Measurements from ENCODE around the gene PSMG2. TPM values are rescaled to one million over a fixed set of nuclear protein-coding genes. Genes with fewer than 3 reads are reported as not detected.
A peak's percentile ranks its signal among the peaks of the same experiment; 100 is the strongest.

Gene PSMG2
- total and polyA plus RNA-seq, 2 experiments from 2014 or later: 47.2 to 82.2 TPM

DNA sequence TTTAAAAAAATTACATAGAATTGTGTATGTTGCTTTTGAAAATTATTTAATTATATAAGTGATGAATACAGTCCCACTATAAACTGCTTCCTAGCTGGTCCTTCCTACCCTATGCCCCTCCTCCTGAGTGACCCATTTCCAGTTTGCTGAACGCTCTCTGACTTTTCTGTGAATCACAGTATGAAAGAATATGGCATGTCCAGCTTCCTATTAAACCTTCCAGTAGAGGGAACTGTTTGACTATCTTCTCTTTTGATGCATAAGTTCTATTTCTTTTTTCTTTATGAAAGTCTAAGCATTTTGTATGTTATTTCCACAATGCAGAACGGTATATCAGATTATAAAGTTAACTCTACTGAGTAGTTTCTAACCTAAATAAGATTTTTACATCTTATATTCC is 41.3 kb downstream of the PSMG2 start:
- Histone ChIP-seq H3K4me1 (ENCODE audit: low read depth) (no peaks in the 10 kb centered on the region), H3K9me3 (ENCODE audit: low read depth) (no peaks in the 10 kb centered on the region), H3K4me3 (no peak overlapping the region), H3K36me3 (no peaks in the 10 kb centered on the region), H3K27me3 (no peaks in the 10 kb centered on the region), H3K27ac (no peak overlapping the region)
- TF ChIP-seq, protein P1, sequence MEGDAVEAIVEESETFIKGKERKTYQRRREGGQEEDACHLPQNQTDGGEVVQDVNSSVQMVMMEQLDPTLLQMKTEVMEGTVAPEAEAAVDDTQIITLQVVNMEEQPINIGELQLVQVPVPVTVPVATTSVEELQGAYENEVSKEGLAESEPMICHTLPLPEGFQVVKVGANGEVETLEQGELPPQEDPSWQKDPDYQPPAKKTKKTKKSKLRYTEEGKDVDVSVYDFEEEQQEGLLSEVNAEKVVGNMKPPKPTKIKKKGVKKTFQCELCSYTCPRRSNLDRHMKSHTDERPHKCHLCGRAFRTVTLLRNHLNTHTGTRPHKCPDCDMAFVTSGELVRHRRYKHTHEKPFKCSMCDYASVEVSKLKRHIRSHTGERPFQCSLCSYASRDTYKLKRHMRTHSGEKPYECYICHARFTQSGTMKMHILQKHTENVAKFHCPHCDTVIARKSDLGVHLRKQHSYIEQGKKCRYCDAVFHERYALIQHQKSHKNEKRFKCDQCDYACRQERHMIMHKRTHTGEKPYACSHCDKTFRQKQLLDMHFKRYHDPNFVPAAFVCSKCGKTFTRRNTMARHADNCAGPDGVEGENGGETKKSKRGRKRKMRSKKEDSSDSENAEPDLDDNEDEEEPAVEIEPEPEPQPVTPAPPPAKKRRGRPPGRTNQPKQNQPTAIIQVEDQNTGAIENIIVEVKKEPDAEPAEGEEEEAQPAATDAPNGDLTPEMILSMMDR (IDR thresholded peaks at IDR 0.05; ENCODE audit: low read depth, low read length): peak; percentile 67
- peak; percentile 33 to 83 for DNase-seq (ENCODE audit: low read depth in 1 of 2, low spot score in 1 of 2)

DNA sequence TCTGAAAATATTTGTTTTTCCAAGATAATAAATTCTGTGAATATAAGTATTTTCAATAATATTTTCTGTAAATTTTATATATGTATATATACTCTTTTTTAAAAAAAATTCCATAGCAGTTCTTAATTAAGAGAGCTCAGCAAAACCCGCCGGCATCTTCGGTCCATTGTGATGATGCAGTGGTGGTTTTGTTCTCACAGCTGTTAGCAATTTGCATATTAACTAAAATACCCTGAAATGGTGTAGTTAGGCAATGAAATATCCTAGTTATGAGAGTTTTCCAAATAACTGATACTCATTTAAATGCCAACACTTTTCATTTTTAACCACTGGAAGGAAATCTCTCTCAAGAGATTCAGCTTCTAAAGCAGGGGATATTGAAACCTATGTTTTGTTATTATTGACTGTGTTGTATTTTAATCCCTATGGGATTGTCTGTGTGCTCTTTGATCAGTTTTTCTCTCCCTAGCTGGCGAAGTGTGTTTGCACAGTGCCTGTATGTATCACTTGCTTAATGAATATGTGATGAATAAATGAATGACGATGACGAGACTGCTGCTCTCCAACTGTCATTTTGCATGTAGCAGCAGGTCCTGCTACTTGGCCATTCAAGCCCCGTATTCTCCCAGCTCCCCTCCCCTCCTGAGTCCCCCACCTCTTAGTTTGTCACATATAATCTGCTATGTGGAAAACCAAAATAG is 42.4 kb downstream of the PSMG2 start:
- Histone ChIP-seq H3K9me3 (ENCODE audit: low read depth) (no peaks in the 10 kb centered on the region), H3K4me1 (ENCODE audit: low read depth) (no peaks in the 10 kb centered on the region), H3K27me3 (no peaks in the 10 kb centered on the region), H3K27ac (no peak overlapping the region), H3K4me3 (no peak overlapping the region), H3K36me3 (no peaks in the 10 kb centered on the region)
- no peak for DNase-seq (ENCODE audit: low read depth in 1 of 2, low spot score in 1 of 2)
- TF ChIP-seq, protein P1 (IDR thresholded peaks at IDR 0.05; ENCODE audit: low read depth, low read length): no peak

DNA sequence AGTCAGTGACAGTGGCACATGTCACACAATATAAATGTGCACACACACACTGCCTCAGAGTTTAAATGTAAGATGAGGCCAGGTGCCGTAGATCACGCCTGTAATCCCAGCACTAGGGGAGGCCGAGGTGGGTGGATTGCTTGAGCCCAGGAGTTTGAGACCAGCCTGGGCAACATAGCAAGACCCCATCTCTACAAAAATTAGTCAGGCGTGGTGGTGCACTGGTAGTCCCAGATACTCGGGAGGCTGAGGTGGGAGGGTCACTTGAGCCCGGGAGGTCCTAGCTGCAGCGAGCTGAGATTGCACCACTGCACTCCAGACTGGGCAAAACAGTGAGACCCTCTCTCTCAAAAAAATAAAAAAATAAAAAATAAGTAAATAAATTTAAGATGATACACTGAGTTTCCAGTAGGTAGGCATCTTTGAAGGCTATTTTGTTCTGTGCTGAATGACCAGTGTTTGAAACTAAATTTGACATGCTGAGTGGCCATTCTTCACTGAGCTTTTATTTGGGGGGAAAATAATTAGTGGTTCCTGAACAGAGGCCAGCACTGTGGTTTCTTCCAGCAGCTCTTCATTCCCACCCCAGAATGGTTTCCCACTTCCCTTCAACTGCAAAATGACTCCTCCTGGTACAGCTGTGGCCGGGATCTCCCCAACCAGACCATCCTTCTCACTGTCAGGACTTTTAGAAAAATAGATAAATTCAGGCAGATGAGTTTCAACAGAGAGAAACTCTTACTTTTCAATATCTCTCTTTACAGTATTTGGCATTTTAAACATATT is 44.9 kb downstream of the PSMG2 start:
- Histone ChIP-seq H3K36me3 (no peaks in the 10 kb centered on the region), H3K9me3 (ENCODE audit: low read depth) (no peaks in the 10 kb centered on the region), H3K27ac (no peak overlapping the region), H3K4me1 (ENCODE audit: low read depth) (no peaks in the 10 kb centered on the region), H3K4me3 (no peak overlapping the region), H3K27me3 (no peaks in the 10 kb centered on the region)
- DNase-seq (ENCODE audit: low read depth in 1 of 2, low spot score in 1 of 2): peak in 1 of 2 donors; percentile 11
- TF ChIP-seq, protein P1 (IDR thresholded peaks at IDR 0.05; ENCODE audit: low read depth, low read length): no peak

DNA sequence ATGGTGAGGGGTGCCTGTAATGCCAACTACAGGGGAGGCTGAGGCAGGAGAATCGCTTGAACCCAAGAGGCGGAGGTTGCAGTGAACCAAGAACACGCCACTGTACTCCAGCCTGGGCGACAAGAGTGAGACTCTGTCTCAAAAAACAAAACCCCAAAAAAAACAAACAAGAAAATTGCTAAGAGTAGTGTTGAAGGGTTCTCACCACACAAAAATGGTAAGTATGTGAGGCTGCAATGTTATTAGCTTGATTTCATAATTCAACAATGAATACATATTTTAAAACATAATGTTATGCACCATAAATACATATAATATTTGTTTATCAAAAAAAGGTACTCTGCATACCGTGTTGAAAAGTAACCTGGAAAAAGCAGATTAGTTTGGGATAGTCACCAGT is 45.8 kb downstream of the PSMG2 start:
- TF ChIP-seq, protein P1 (IDR thresholded peaks at IDR 0.05; ENCODE audit: low read depth, low read length): no peak
- H3K27ac ChIP-seq: no peak overlapping the region
- no peaks in the 10 kb centered on the region for H3K9me3 ChIP-seq (ENCODE audit: low read depth)
- H3K4me3 ChIP-seq: no peak overlapping the region
- H3K36me3 ChIP-seq: no peaks in the 10 kb centered on the region
- no peaks in the 10 kb centered on the region for H3K27me3 ChIP-seq
- no peak for DNase-seq (ENCODE audit: low read depth in 1 of 2, low spot score in 1 of 2)
- no peaks in the 10 kb centered on the region for H3K4me1 ChIP-seq (ENCODE audit: low read depth)

DNA sequence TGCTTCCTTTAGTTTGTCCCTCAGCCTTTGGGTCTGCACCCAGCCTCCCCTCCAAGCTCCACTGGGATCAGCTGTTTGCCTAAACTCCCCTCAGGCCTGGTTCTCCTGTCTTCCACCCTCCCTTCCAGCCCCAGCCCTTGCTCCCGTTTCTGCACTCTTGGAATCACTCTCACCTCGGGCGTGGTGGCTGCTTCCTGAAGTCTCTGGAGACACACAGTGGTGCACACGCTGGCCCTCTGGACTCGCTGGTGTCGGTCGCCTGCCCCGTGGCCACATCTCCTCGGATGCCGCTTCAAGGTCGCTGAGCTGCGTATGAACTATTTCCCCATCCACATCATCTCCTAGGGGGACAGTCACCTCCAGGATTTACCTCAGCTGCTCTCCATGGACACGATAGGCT is 46.3 kb downstream of the PSMG2 start:
- no peak overlapping the region for H3K27ac ChIP-seq
- no peaks in the 10 kb centered on the region for H3K27me3 ChIP-seq
- no peaks in the 10 kb centered on the region for H3K36me3 ChIP-seq
- TF ChIP-seq, protein P1 (IDR thresholded peaks at IDR 0.05; ENCODE audit: low read depth, low read length): no peak
- DNase-seq (ENCODE audit: low read depth in 1 of 2, low spot score in 1 of 2): no peak
- H3K4me1 ChIP-seq (ENCODE audit: low read depth): no peaks in the 10 kb centered on the region
- no peaks in the 10 kb centered on the region for H3K9me3 ChIP-seq (ENCODE audit: low read depth)
- no peak overlapping the region for H3K4me3 ChIP-seq
